GM18502 (cell line): ENCODE measurements around the gene IREB2.
"Not testable (repeated sequence)": the region's sequence is repeated elsewhere in the genome, so short reads cannot be mapped to it uniquely, and the experiment has no call there.

ENCODE experiments used
- ATAC-seq: cut with Tn5 transposase; IDR thresholded peaks from one replicate; pipeline ENCODE4 v1.9.1; 2021; ENCODE audit warnings: mild to moderate bottlenecking; ENCODE audit not compliant: unreplicated experiment, poor library complexity

IREB2 gene

GRCh38 chr15:78432664-78433063 lies 5.4 kb upstream of the IREB2 start:
- ATAC-seq: no peak

- no peak for ATAC-seq
Observed at GRCh38 chr15:78434134-78434533, 3.9 kb upstream of the IREB2 start.

- ATAC-seq: not testable (repeated sequence)
Observed at GRCh38 chr15:78434711-78435110, 3.3 kb upstream of the IREB2 start.

- no peak for ATAC-seq
Observed at GRCh38 chr15:78437107-78437761, 782 bp upstream of the IREB2 start.

GRCh38 chr15:78438619-78439285 lies 736 bp downstream of the IREB2 start:
- no peak for ATAC-seq

GRCh38 chr15:78440375-78441373 lies 2.7 kb downstream of the IREB2 start:
- ATAC-seq: no peak

GRCh38 chr15:78444255-78444654 lies 6.2 kb downstream of the IREB2 start:
- ATAC-seq: no peak

- ATAC-seq: no peak
Observed at GRCh38 chr15:78445875-78446274, 7.9 kb downstream of the IREB2 start.

- no peak for ATAC-seq
Observed at GRCh38 chr15:78446551-78446950, 8.5 kb downstream of the IREB2 start.

- ATAC-seq: no peak
Observed at GRCh38 chr15:78448441-78449219, 10.6 kb downstream of the IREB2 start.

- ATAC-seq: no peak
Observed at GRCh38 chr15:78449220-78449999, 11.4 kb downstream of the IREB2 start.

GRCh38 chr15:78450285-78450858 lies 12.4 kb downstream of the IREB2 start:
- ATAC-seq: no peak

- no peak for ATAC-seq
Observed at GRCh38 chr15:78452485-78452884, 14.5 kb downstream of the IREB2 start.

GRCh38 chr15:78453447-78453846 lies 15.4 kb downstream of the IREB2 start:
- ATAC-seq: no peak

GRCh38 chr15:78454992-78455391 lies 17.0 kb downstream of the IREB2 start:
- ATAC-seq: no peak

- ATAC-seq: no peak
Observed at GRCh38 chr15:78455749-78456148, 17.7 kb downstream of the IREB2 start.

GRCh38 chr15:78456426-78456825 lies 18.4 kb downstream of the IREB2 start:
- ATAC-seq: no peak

GRCh38 chr15:78457101-78457500 lies 19.1 kb downstream of the IREB2 start:
- ATAC-seq: no peak

- no peak for ATAC-seq
Observed at GRCh38 chr15:78460737-78461136, 22.7 kb downstream of the IREB2 start.
